ENCODE measurements around the gene PTX4. TPM values are rescaled to one million over a fixed set of nuclear protein-coding genes. Genes with fewer than 3 reads are reported as not detected.

Gene PTX4
- polyA plus RNA-seq, 1 of the 3 experiments (the other 2 are of a cell fraction) = not detected

DNA sequence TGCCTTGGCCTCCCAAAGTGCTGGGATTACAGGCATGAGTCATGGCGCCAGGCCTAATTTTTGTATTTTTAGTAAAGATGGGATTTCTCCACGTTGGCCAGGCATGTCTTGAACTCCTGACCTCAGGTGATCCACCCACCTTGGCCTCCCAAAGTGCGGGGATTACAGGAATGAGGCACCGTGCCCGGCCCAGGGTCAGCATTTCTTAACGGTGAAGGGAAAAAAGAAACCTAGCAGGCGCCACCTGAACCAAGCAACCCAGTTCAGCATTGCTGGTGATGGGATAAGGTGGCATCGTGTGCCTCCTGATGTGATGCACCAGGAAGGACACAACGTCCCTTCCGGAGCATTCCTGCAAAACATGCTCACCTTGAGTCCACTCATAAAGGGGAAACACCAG, 11.7 kb downstream of the PTX4 start:
- WGBS (ENCODE audit: low lambda C conversion rate) = 86% methylated on average over 10 of the region's 10 CpGs
- no peak for TF ChIP-seq MEF2A (IDR thresholded peaks at IDR 0.05; ENCODE audit: borderline replicate concordance, low read depth)
- TF ChIP-seq, protein P1, sequence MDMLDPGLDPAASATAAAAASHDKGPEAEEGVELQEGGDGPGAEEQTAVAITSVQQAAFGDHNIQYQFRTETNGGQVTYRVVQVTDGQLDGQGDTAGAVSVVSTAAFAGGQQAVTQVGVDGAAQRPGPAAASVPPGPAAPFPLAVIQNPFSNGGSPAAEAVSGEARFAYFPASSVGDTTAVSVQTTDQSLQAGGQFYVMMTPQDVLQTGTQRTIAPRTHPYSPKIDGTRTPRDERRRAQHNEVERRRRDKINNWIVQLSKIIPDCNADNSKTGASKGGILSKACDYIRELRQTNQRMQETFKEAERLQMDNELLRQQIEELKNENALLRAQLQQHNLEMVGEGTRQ (IDR thresholded peaks at IDR 0.05; ENCODE audit: borderline replicate concordance, low read depth, low read length) = no peak
- no peak overlapping the region for H2AFZ ChIP-seq (ENCODE audit: low read depth)
- no peaks in the 10 kb centered on the region for H3K9me3 ChIP-seq
- peaks cover 2% of the 10 kb centered on the region for H3F3A ChIP-seq (replicated peaks; ENCODE audit: insufficient read depth)
- no peak overlapping the region for H3K27ac ChIP-seq (ENCODE audit: low read depth in 2 of 2, low read length in 1 of 2)
- H3K4me3 ChIP-seq (ENCODE audit: low read depth in 2 of 2, low read length in 1 of 2) = no peak overlapping the region
- no peaks in the 10 kb centered on the region for H3K27me3 ChIP-seq (ENCODE audit: insufficient read depth)
- ChIA-PET POLR2A (no interaction called here), CTCF (no interaction called here)
- no peak for DNase-seq
- H3K79me2 ChIP-seq (ENCODE audit: insufficient read depth) = peaks cover 33% of the 10 kb centered on the region
- peaks cover 5 to 11% of the 10 kb centered on the region in 2 experiments; a peak in 2 of 4 replicates for H3K4me1 ChIP-seq (ENCODE audit: control insufficient read depth in 1 of 2, insufficient read depth in 2 of 2, low read depth in 1 of 2, low read length in 1 of 2)
- H3K9ac ChIP-seq = no peak overlapping the region
- H3K4me2 ChIP-seq = no peak overlapping the region
- H4K20me1 ChIP-seq (ENCODE audit: insufficient read depth) = no peaks in the 10 kb centered on the region
- H3K9me2 ChIP-seq = no peaks in the 10 kb centered on the region
- H3K36me3 ChIP-seq (replicated peaks in 1 of 2; ENCODE audit: control insufficient read depth in 1 of 2, insufficient read depth in 2 of 2, low read length in 1 of 2) = no peaks in the 10 kb centered on the region

DNA sequence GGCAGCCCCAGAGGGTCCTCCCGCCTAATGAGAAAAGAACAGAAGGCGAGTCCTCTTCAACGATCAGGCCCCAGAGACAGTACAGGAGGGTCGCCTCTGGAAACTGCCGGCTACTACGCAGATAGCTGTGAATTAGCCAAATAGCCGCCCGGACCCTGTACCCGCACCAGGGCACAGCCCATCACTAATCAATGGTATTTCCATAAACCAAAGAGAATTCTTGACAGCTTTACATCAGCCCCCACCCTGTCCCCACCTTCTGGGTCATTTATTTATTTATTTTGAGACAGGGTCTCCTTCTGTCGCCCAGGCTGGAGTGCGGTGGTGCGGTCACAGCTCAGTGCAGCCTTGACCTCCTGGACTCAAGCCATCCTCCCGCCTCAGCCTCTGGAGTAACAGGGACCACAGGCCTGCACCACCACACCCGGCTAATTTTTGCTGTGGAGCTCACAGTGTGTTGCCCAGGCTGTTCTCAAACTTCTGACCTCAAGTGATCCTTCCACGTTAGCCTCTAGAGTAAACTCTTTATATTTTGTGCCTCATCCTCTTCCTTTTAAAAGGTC, 13.1 kb downstream of the PTX4 start:
- H3K36me3 ChIP-seq (replicated peaks in 1 of 2; ENCODE audit: control insufficient read depth in 1 of 2, insufficient read depth in 2 of 2, low read length in 1 of 2) = no peaks in the 10 kb centered on the region
- H3K4me2 ChIP-seq = peak overlapping the region; percentile 88
- H2AFZ ChIP-seq (ENCODE audit: low read depth) = peak overlapping the region; percentile 77
- no peaks in the 10 kb centered on the region for H3K27me3 ChIP-seq (ENCODE audit: insufficient read depth)
- POLR2A ChIA-PET = interaction anchor here (0.6 to 1.2 kb wide), 2 partner anchors 55 to 680 kb away, joined by 3 read pairs; partner anchors contain the start of genes TRAF7 and UQCC4
- H3K9me2 ChIP-seq = no peaks in the 10 kb centered on the region
- H3F3A ChIP-seq (replicated peaks; ENCODE audit: insufficient read depth) = peaks cover 2% of the 10 kb centered on the region
- 67% methylated on average over 13 of the region's 15 CpGs for WGBS (ENCODE audit: low lambda C conversion rate)
- H3K27ac ChIP-seq (ENCODE audit: low read depth in 2 of 2, low read length in 1 of 2) = peak overlapping the region; percentile 42 to 77; a peak in 2 of 4 replicates
- TF ChIP-seq SIN3A (IDR thresholded peaks at IDR 0.05; ENCODE audit: borderline replicate concordance, low read depth, low read length) (no peak), RCOR1 (IDR thresholded peaks at IDR 0.05; ENCODE audit: low read length) (no peak), YY1 (IDR thresholded peaks at IDR 0.05; ENCODE audit: low read depth) (no peak), RFX5 (IDR thresholded peaks at IDR 0.05; ENCODE audit: low read length) (no peak), CHD2 (IDR thresholded peaks at IDR 0.05; ENCODE audit: low read length, partially characterized antibody) (no peak), JUND (IDR thresholded peaks at IDR 0.05) (no peak), POLR2AphosphoS5 (IDR thresholded peaks at IDR 0.05; ENCODE audit: low read depth, low read length) (no peak), TCF12 (IDR thresholded peaks at IDR 0.05) (no peak), MXI1 (IDR thresholded peaks at IDR 0.05; ENCODE audit: low read depth, low read length) (no peak), GABPA (IDR thresholded peaks at IDR 0.05; ENCODE audit: low read depth) (no peak), NFIC (IDR thresholded peaks at IDR 0.05; ENCODE audit: borderline replicate concordance) (no peak)
- peaks cover 44% of the 10 kb centered on the region for H3K79me2 ChIP-seq (ENCODE audit: insufficient read depth)
- peak overlapping the region; percentile 93 for H3K9ac ChIP-seq
- CTCF ChIA-PET = interaction anchor here (1.4 kb wide), 1 partner anchor 18 kb away, joined by 3 read pairs; no protein-coding TSS in a partner anchor
- no peaks in the 10 kb centered on the region for H3K9me3 ChIP-seq
- H4K20me1 ChIP-seq (ENCODE audit: insufficient read depth) = no peaks in the 10 kb centered on the region
- peak overlapping the region; percentile 72 to 75 for H3K4me3 ChIP-seq (ENCODE audit: low read depth in 2 of 2, low read length in 1 of 2)
- H3K4me1 ChIP-seq (ENCODE audit: control insufficient read depth in 1 of 2, insufficient read depth in 2 of 2, low read depth in 1 of 2, low read length in 1 of 2) = peaks cover 5 to 11% of the 10 kb centered on the region in 2 experiments; a peak in 2 of 4 replicates
- DNase-seq = no peak
